ENCODE data around the gene RBBP4.
A peak's percentile ranks its signal among the peaks of the same experiment; 100 is the strongest.

Gene RBBP4

GRCh38 chr1:32650752-32651460, at the start of gene RBBP4:
RBBP4 (plus strand) TSS chr1:32651208; CDS start chr1:32651307, 99 bp downstream.
- Mint-ChIP-seq H3K36me3 (ENCODE audit: low read depth) (peaks cover 57% of the 10 kb centered on the region), H3K9me3 (no peaks in the 10 kb centered on the region), H3K4me3 (peak within 1 kb of the TSS; percentile 97), H3K4me1 (peaks cover 58% of the 10 kb centered on the region), H3K27ac (peak within 1 kb of the TSS; percentile 100), H3K27me3 (ENCODE audit: low read depth, poor library complexity) (no peaks in the 10 kb centered on the region)
- DNase-seq = peak; percentile 98
- no peak for TF ChIP-seq CTCF (IDR thresholded peaks at IDR 0.05)

GRCh38 chr1:32605711-32606424, 45.1 kb upstream of the RBBP4 start:
- no peaks in the 10 kb centered on the region for H3K27me3 Mint-ChIP-seq (ENCODE audit: low read depth, poor library complexity)
- peaks cover 23% of the 10 kb centered on the region for H3K36me3 Mint-ChIP-seq (ENCODE audit: low read depth)
- H3K27ac Mint-ChIP-seq = no peak overlapping the region
- TF ChIP-seq CTCF (IDR thresholded peaks at IDR 0.05) = no peak
- DNase-seq = no peak
- no peak overlapping the region for H3K4me3 Mint-ChIP-seq
- H3K4me1 Mint-ChIP-seq = no peaks in the 10 kb centered on the region
- H3K9me3 Mint-ChIP-seq = no peaks in the 10 kb centered on the region

GRCh38 chr1:32606565-32607371, 44.2 kb upstream of the RBBP4 start:
- H3K27me3 Mint-ChIP-seq (ENCODE audit: low read depth, poor library complexity) = no peaks in the 10 kb centered on the region
- no peak overlapping the region for H3K4me3 Mint-ChIP-seq
- no peaks in the 10 kb centered on the region for H3K4me1 Mint-ChIP-seq
- peaks cover 19% of the 10 kb centered on the region for H3K36me3 Mint-ChIP-seq (ENCODE audit: low read depth)
- no peak for DNase-seq
- no peak overlapping the region for H3K27ac Mint-ChIP-seq
- no peak for TF ChIP-seq CTCF (IDR thresholded peaks at IDR 0.05)
- H3K9me3 Mint-ChIP-seq = no peaks in the 10 kb centered on the region

- Mint-ChIP-seq H3K4me3 (no peak overlapping the region), H3K27ac (no peak overlapping the region)
These were observed 41.8 kb upstream of the RBBP4 start for GRCh38 chr1:32609180-32609579.

GRCh38 chr1:32611859-32612188, 39.2 kb upstream of the RBBP4 start:
- Mint-ChIP-seq H3K27me3 (ENCODE audit: low read depth, poor library complexity) (peaks cover 2% of the 10 kb centered on the region), H3K9me3 (no peaks in the 10 kb centered on the region), H3K27ac (no peak overlapping the region), H3K36me3 (ENCODE audit: low read depth) (peaks cover under 1% of the 10 kb centered on the region), H3K4me3 (peak overlapping the region; percentile 64), H3K4me1 (peaks cover 12% of the 10 kb centered on the region)
- DNase-seq = no peak
- TF ChIP-seq CTCF (IDR thresholded peaks at IDR 0.05) = no peak

More at GRCh38 chr1:32609180-32609579, 41.8 kb upstream of the RBBP4 start:
- peaks cover 12% of the 10 kb centered on the region for H3K4me1 Mint-ChIP-seq
- no peaks in the 10 kb centered on the region for H3K27me3 Mint-ChIP-seq (ENCODE audit: low read depth, poor library complexity)
- H3K9me3 Mint-ChIP-seq = no peaks in the 10 kb centered on the region
- peaks cover 4% of the 10 kb centered on the region for H3K36me3 Mint-ChIP-seq (ENCODE audit: low read depth)
- no peak for DNase-seq
- no peak for TF ChIP-seq CTCF (IDR thresholded peaks at IDR 0.05)

All from nephron progenitor cell (in vitro differentiated cells).